Stimulated activated CD8-positive, alpha-beta memory T cell treated with anti-CD3 and anti-CD28 coated beads, Interleukin-12 subunit alpha, Interleukin-12 subunit beta, amount 100 ng/mL, for 24 hours (primary cell): Measurements from ENCODE around the gene HRH2.
"Not testable (repeated sequence)": the region's sequence is repeated elsewhere in the genome, so short reads cannot be mapped to it uniquely, and the experiment has no call there.

Source experiments
- DNase-seq: peaks from one replicate; pipeline ENCODE4 v3.0.0-alpha.2; 2020; ENCODE audit errors: extremely low read depth

Gene HRH2

DNA sequence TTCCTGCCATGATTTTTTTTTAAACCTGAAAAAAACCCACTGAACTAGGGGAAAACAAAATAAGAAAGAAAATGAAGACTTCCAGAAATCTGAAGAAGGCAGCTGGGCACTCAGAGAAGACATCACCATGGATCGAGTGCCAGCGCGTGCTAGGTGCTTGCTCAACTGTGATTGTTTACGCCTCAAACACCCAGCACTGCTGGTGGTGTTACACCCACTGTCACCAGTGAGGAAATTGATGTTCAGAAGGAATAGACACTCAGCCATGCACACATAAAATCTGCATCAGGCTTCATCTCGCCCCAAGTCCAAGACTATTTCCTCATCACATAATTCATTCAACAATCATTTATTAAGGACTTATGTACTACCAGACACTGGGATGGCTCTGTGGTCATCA is 82.1 kb downstream of the HRH2 start:
- no peak for DNase-seq

- DNase-seq: no peak
These were observed 83.7 kb downstream of the HRH2 start for GRCh38 chr5:175741556-175741955.

- no peak for DNase-seq
These were observed 84.6 kb downstream of the HRH2 start for GRCh38 chr5:175742290-175742994.

DNA sequence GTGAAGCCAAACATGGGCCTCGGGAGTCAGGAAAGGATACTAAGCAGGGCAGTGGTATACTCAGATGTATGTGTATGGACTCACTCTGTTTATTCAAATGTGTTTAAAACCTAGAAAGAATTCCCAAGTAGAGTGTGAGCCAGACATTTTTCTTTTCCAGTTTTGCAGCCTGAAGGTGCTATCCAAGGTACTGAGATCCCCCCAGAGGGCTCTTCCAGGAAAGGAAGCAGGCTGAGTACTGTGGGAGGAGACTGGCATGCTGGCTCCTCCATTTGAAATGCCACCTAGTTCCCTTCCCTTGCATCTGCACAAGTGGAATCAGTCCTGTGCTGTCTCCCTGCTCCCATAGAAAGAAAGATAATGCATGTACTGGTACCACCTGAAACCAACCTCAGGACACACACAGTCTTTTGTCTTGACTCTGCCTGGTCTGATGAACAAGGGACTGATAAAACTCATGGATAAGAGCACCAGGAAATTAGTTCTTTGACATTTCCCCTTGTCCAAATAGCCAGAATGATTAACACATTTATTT is 85.9 kb downstream of the HRH2 start:
- DNase-seq: no peak

DNA sequence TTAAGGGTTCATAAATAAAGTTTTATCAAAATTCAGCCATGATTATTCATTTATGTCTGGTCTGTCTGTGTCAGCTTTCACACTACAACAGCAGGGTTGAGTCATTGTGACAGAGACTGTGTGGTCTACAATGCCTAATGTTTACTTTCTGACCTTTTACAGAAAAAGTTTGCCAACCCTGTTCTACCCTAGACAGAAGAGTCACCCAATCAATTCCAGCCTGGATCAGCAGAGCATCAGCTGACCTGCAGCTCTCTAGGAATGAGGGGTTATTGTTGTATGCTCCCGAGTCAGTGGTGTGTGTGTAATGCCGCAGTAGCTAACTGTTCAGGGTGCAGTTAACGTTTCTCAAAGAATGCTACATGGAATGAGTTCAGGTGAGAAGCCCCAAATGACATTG is 87.3 kb downstream of the HRH2 start:
- DNase-seq: no peak

GRCh38 chr5:175746851-175747250 is 89.0 kb downstream of the HRH2 start:
- DNase-seq: no peak

DNA sequence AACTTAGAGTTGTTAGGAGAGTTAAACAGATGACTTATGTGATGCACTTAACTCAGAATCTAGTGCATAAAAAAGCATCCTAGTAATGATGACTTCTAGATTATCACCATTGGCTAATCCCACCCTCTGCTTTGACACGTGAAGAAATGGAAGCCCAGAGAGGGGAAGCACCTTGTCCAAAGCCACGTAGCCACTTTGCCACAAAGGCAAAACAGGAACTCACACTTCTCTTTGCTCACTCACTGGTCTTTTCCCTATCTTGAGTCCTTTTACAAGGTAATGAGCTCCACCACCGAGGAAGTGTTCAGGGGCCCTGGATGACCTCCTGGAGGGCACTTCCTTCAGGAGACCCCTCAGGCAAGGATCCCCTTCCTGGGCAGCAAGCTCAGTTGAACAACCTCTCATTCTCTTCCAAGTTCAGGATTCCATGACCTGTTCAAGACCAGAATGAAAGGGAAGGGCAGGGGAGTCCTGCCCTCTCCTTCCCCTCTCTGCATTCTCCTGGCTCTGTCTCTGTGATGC is 89.7 kb downstream of the HRH2 start:
- no peak for DNase-seq

DNA sequence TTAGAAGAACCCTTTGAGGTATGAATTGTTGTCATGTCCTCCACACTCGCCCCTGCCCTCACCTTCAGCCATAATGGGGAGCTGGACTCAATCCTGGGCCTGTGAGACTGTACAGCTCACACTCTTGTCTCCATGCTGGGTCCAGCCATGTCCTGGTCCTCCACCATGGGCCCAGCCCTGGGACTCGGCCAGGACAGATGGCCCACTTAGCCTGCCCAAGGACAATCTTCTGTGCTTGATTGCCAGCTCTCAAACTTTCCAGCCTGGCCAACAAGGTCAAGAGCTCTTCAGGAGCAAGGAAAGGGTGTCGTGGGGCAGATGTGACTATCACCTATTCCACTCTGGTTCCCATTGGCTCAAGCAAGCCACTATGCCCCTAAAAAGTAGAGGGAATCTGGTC is 90.8 kb downstream of the HRH2 start:
- DNase-seq: no peak

- DNase-seq: no peak
These were observed 91.7 kb downstream of the HRH2 start for GRCh38 chr5:175749591-175749990.

DNA sequence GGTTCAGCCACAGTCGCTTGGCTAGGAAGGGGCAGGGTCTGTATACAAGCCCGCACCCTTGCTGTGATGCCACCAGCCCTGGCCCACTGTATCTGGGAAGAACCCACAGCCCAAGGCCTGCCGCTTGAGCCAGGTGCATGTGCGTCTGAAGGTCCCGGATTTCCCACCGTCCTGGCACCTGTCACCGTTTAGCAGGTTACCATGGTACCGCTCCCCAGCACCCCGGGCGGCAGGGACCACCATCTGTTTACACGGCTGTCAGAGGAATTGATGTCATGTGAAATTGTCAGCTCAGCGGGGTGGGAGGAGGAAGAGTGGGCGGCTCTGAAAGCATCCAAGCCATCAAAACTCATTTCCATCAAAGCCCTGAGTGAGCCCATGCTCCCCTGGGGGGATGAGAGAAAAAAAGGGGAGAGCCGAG is 92.7 kb downstream of the HRH2 start:
- DNase-seq: no peak

DNA sequence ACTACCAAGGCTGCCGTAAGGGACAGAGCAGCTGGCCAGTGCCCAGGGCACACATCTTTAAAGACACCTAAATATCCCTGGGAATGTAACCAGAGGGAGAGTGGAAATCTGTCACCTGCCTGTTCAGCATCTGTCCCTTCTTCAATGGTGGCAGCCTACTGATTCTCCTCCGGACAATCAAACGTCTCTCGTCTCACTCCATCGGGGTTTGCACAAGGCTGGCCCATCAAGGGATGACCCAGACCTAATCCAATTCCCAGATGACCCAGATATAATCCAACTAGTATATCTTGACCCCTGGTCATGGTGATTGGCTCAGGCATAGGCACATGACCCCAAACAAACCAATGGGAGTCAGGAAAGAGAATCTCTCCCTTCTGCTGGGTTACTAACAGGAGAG is 93.5 kb downstream of the HRH2 start:
- DNase-seq: no peak

DNA sequence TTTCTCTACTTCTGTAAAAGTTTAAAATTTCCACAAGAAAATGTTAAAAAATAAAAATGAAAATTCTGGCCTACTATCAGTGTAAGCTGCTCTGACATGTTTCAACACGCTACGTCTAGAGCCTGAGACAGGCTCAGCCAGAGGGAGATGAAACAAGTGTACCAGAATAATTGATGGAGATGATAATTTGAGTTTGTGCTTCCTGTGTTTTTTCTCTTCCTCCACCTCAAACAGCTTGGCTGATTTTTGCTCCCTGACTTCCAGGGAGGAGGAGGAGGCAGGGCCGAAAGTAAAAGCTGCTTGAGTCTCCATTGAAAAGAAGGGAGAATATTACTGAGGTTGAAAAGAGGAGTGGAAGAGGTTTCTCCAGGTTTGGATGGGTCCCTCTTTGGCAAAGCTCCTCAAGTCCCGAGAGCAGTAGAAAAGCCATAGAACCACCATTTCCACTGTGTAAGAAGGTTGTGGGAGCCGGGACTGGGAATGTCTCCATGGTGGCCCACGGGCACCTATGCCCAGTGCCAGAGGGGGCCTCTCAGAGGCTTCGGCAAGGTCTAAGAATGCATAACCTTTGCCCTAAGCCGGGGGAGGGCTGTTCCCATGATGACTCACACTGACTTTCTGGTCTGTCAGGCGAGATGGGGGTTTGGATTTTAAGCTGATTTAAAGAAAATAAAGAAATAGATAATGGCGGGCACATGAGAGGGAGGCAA is 95.1 kb downstream of the HRH2 start:
- no peak for DNase-seq

GRCh38 chr5:175753536-175754402 is 95.9 kb downstream of the HRH2 start:
- no peak for DNase-seq

DNA sequence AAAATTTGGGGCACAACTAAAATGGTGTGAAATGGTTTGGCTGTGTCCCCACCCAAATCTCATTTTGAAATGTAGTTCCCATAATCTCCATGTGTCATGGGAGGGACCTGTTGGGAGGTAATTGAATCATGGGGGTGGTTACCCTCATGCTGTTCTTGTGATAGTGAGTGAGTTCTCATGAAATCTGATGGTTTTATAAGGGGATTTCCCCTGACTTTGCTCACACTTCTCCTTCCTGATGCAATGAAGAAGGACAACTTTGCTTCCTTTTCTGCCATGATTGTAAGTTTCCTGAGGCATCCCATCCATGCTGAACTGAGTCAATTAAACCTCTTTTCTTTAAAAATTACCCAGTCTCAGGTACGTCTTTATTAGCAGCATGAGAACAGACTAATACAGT is 102.1 kb downstream of the HRH2 start:
- not testable (repeated sequence) for DNase-seq
